ENCODE measurements around the gene SDHA.

- TF ChIP-seq, protein P1, sequence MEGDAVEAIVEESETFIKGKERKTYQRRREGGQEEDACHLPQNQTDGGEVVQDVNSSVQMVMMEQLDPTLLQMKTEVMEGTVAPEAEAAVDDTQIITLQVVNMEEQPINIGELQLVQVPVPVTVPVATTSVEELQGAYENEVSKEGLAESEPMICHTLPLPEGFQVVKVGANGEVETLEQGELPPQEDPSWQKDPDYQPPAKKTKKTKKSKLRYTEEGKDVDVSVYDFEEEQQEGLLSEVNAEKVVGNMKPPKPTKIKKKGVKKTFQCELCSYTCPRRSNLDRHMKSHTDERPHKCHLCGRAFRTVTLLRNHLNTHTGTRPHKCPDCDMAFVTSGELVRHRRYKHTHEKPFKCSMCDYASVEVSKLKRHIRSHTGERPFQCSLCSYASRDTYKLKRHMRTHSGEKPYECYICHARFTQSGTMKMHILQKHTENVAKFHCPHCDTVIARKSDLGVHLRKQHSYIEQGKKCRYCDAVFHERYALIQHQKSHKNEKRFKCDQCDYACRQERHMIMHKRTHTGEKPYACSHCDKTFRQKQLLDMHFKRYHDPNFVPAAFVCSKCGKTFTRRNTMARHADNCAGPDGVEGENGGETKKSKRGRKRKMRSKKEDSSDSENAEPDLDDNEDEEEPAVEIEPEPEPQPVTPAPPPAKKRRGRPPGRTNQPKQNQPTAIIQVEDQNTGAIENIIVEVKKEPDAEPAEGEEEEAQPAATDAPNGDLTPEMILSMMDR (IDR thresholded peaks at IDR 0.05 in 8 of 11, conservative IDR thresholded peaks at IDR 0.05 in 3 of 11), result no peak
- TF ChIP-seq POLR2AphosphoS5 (IDR thresholded peaks at IDR 0.05), result no peak
Measured at GRCh38 chr5:174876-175465, 43.1 kb upstream of the SDHA start.
